NCI-H446 (cell line): ENCODE results near the gene PDHX.

ENCODE experiments used
- DNase-seq, 2 experiments: peaks; one replicate each; lab custom pipeline; 2025; lab: John Stamatoyannopoulos, UW

Gene PDHX

DNA sequence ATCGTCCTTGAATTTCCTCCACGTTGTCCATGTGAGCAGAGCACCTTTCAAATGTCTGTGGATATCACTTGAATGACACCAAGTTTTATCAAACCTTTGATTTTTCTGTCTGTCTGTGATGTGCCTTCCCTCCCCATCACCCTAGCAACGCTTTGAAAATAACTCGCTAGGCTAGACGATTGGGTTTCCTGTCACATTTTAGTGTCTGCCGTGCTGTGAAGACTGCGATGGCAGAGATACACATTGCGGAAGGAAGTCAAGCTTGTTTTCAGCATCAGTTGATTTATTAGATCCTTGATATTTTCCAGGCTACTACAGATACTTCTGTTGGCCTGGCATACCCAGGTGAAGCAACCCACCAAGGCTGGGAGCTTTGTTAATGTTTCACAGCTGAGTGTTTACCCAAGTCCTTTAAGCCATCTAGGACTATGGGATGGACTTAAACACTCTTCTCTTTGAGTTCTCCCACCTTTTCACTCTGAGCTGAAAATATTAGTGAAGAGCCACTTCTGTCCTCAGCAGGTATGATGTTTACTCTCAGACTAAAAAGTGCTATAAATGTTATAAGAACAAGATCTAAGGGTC lies 128.9 kb downstream of the PDHX start:
- DNase-seq = no peak
